HG02623 (cell line): ENCODE measurements around the gene KRT13.
"Not testable (repeated sequence)": the region's sequence is repeated elsewhere in the genome, so short reads cannot be mapped to it uniquely, and the experiment has no call there.

Experiments
- ATAC-seq: cut with Tn5 transposase; IDR thresholded peaks from one replicate; pipeline ENCODE4 v1.9.1; 2021; ENCODE audit warnings: moderate library complexity; ENCODE audit not compliant: unreplicated experiment

Gene KRT13

DNA sequence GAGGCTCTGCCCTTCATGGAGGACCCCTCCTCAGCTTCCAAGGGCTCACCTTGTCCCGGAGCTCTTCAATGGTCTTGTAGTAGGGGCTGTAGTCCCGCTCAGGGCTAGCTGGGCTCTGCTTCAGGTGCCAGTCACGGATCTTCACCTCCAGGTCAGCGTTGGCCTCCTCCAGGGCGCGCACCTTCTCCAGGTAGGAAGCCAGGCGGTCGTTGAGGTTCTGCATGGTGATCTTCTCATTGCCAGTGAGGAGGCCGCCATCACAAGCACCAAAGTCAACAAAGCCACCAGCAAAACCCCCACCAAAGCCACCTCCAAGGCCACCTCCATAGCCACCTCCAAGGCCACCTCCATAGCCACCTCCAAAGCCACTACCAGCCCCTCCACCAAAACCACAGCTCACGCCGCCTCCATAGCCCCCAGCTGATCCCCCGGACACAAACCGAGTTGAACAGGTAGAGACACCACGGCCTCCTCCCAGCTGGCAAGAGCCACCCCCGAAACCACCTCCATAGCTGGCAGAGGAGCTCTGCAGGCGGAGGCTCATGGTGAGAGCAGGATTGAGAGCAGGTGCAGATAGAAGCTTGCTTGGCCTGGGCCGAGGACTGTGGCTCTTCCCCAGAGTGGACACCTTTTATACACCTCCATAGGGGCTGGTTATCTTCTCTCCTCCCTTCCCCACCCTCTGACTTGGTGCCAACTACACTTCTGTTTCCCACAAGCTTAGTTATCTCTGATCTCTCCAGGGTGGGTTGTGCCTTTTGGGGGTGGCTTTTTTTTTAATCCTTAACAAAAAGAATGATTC lies at the start of gene KRT13:
Gene KRT13 (minus strand): TSS at position 606 of the 802 bp plus-strand sequence. CDS start 62 bp downstream, at position 544.
- ATAC-seq: no peak

DNA sequence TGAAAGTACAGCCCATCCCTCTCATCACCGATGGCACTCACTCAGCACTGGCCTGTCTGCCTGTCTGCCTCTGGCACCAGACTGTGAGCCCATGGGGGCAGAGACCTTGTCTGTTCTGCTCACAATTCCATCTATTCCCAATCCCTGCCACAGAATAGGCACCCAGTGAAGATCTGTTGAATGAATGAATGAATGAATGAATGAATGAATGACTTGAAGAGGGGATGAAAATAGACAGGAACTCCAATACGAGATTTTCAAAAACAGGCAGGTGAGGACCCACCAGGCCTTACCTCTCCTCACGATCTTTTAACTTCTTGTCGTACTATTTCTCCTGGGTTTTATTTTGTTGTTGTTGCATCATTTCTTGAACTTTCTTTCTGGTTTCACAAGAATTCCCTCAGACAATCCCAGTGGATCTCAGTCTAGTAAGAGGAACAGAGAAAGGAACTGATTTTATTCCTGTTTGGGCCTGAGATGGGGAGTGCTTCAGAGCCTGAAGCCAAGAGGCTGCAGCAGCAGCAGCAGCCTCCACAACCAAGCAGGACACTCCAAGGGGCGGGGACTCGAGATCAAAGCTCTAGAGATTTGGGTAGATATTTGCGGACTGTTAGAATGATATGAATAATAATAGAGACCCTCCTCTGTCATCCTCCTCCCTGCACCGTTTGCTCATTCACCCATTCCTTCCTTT lies 48.7 kb upstream of the KRT13 start:
- no peak for ATAC-seq

DNA sequence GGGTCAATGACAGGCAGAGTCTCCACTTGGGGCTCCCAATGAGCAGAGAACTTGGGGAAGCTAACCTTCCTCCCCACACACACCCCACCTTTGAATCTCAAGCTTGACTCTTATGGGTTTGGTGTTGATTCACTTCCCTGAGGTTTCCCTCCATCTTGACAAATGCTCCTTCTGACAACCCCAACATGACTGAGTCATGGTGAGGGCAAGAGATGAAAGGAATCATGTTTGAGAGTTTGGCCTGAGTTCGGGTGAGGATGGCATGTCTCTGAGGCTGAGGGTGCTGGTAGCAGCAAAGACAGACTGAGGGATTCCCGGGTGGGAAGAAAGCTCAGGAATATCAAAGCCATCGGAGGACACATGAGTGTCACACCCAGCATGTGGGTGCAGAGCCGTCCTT lies 47.8 kb upstream of the KRT13 start:
- no peak for ATAC-seq

DNA sequence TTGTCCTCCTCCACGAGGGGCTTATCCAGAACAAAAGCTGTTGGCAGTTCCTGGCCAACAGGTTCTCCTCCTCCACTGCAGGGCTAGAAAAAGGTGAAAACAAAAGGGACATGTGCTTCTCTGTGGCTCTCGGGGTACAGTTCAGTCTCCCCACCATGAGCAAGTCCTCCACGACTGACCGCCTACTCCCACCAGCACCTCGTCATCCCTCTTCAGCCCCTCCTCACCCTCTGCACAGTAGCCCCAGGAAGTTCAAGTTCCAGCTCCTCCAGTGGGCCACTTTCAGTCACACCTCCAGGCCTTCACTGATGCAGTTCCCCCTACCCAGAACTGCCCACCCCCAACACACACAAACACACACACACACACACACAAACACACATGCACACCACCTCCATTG lies 47.0 kb upstream of the KRT13 start:
- no peak for ATAC-seq

DNA sequence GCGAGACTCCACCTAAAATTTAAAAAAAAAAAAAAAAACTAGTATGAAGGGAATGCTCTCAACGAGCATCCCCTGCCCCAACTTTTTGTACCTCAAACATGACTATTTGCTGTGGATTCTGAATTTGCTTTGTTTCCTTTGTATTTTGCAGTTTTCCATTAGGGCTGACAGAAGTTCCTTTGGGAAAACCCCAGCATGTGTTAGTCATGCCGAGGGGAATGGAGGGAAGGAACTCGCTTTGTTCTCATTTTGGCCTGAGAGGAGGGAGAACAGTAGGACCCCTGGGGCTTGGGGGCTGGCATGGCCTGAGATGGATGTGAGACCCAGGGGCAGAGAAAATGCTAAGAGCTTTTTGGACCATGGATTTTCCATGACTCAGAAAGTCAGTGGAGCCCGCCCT lies 46.0 kb upstream of the KRT13 start:
- ATAC-seq: no peak

DNA sequence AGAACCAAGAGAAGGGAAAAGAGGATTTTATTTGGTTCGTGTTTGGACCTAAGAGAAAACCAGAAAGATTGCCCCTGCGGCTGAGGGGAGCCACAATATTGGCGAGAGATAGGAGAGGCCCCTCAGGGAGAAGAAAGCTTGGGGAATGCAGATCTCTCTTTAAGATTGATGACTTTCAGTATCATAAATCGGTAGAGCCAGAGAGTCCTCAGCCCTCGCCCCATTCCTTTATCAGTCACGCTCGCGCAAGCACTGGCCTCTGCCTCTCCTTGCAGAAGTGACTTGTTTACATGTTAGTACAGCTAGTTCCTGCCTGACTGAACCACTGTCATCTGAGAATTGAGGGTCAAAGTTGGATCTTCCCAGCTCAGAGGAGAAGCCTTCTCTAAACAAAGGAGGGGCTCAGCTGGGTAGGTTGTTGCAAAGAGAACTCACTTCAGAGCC lies 44.2 kb upstream of the KRT13 start:
- no peak for ATAC-seq

DNA sequence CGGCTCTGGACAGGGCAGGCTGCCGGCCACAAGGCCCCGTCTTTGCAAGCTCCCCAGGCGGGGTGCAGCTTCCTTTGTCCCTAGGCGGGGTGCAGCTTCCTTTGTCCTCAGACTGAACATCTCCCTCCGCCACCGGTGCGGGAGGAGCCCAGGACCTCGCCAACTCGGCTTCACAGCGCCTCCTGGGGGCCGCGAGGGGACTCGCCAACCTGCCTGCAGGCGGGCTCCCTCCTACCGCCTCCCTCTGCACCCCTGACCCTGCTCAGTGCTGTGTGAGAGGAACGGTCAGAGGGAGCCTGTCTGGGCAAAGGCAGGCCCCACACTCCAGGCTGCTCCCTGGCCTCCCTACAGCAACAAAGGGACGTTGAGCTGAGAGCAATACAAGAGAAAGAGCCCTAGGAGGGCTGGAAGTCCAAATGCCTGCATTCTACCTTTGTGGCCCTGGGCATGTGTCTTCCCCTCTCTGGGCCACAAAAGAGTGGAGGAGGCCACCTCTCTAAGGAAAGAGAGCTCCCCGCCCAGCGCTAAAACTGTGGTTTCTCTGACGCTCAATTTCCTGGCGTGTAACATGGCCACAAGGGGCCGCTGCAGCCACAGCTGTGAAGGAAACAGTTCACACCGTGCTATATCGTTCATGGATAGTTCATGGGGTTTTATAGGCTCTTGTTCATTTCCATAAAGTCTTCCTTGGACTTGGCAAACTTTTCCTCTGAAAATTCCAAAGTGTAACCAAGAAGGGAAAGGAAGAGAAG lies 43.6 kb upstream of the KRT13 start:
- ATAC-seq: no peak

DNA sequence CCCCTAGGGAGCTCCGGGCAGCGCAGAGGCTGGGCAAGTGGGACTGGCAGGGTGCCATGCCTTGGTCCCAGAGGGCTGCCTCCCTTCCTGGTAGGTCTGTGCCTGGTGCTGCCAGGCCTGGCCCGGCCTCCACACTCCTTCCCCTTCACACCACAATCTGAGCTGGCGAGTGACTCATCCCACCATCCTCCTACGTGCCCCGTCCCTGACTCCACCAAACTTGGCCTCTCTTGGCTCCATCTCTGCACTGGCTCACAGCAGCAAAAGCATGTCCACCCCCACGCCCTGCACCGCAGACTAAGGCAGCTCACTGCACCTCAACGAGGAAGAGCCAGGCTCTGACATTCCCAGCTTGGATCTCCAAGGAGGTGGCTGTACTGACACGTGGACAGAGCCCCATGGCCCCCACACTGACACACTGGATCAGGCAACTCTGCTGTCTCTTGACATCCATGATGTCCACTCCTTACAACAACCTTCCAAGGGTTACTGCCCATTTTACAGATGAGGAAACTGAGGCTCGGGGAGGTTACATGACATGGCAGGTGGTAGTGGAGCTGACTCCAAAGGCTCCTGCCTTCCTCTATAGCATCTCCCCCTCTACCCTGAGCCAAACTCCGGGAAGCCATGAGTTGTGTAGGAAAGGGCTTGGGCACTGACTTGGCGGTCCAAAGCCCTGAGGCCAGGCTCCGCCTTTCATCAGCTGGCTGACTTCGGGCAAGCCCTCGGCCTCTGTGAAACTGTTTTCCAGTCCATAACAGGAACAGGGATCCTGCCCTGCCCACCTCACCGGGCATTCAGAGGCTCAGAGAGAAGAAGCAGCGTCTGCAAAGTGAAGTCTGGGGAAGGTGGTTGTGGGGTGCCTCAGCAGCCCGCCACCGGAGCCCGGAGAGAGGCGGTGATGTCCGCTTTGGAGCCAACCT lies 42.8 kb upstream of the KRT13 start:
- ATAC-seq: no peak

DNA sequence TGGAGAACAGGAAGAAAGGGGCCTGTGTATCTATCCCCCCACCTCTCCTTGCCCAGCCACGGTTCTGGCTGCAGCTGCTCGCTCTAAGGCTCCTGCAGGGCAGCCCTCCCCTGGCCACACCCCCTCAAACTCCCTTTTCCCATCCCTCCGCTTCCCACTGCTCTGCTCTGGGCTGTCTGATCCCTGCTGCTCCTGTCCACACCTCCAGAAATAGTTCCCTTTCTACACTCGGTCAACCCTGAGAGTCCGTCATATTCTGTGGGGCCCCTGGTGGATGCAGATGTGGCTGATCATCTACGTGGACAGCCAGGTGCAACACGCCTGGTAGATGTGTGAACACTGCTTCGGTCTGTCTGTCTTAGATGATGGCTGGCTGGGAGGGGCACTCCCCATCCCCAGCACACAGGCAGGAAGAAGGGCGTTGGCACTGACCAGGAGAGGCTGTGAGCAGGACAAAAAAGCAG lies 42.0 kb upstream of the KRT13 start:
- no peak for ATAC-seq

DNA sequence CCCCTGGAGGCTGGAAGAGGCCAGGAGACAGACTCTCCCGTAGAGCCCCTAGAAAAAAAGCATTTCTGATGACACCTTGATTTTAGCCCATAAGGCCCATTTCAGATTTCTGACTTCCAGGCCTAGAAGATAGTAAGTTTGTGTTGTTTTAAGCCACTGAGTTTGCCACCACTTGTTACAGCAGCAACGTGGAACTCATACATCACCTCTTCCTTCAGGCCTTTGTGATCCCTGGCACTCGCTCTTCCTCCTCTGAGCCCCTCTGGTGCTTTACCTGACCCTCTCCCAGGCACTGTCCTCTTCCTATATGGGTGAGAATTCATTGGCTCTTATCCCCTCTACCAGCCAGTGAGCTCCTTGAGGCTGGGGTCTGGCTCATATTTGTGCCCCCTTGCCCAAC lies 41.4 kb upstream of the KRT13 start:
- no peak for ATAC-seq

DNA sequence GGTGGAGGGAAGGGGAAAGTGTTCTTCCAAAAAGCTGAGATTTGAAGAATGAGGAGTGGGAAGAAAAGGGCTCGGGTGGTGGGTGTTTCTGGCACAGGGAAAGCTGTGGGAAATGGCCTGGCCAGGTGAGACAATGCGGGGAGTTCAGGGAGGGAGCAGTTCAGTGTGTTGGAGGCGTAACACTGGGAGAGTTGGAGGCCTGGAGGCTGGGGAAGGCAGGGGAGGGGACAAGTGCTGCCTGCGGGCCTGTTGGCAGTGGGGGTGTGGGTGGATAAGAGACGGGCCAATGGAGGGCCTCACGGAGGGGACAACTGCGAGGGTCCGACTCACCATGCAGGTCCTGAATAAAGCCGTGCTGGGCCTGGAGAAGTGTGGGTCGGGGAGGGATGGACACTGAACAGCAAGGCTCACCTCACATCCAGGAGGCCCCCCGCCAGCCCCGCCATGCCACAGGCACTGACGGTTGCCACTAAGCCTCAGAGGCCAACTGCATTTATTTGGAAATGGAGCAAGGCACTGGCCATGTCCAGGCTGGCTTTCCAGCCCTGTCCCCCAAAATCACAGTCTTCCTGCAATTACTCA lies 40.5 kb upstream of the KRT13 start:
- ATAC-seq: no peak

DNA sequence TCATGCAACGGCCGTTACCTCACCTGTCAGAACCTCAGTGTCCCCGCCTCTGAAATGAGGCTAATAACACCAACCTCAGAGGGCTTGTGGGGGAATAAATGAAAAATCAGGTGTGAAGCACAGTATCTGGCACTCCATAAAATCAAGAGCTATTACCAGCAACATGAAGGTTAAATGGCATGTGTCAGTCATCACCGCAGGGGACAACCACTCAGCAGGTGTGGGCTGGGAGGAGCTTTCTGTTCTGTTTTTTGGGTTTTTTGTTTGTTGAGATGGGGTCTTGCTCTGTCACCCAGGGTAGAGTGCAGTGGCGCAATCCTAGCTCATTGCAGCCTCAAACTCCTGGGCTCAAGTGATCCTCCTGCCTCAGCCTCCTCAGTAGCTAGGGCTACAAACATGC lies 39.5 kb upstream of the KRT13 start:
- ATAC-seq: no peak

DNA sequence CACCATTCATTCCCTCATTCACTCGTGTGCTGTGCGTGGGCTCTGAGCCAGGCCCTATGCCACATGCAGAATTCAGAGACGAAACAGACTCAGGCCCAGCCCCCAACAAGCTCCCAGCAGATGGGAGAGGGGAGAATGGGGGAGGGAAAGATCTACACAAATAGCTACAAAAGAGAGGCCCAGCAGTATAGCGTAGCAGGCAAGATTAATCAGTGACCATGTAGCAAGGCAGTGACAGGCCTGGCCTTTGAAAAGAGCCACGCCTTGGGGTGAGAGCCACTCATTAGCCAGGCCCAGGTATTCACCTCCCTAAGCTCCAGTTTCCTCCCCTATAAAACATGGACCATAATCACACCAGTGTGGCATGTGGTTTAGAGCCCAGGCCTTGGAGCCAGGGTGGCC lies 39.1 kb upstream of the KRT13 start:
- ATAC-seq: no peak

DNA sequence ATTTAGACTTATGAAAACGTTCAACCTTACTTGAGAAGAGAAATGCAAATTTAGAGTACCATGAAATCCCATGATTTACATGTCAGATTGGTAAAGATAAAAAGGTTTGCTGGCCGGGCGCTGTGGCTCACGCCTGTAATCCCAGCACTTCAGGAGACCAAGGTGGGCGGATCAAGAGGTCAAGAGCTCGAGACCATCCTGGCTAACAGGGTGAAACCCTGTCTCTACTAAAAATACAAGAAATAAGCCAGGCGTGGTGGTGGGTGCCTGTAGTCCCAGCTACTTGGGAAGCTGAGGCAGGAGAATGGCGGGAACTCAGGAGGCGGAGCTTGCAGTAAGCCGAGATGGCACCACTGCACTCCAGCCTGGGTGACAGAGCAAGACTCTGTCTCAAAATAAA lies 37.4 kb upstream of the KRT13 start:
- ATAC-seq: not testable (repeated sequence)

DNA sequence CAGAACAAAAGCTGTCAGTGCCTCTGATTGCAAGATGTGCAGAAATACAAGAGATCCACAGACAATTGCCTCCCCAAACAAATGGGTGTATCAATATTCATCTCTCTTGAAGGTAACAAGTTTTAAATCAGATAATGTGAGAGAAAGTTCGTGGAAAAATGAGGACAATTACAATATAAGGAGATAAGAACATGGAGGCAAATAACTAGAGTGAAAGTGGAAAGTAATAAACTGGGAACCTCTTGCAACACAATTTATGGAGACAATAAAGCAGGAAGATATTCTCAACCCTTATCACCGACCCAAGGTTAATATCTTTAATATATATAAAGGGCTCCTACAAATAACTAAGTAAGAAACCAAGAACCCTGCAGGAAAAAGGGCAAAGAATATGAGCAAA lies 36.9 kb upstream of the KRT13 start:
- ATAC-seq: no peak

DNA sequence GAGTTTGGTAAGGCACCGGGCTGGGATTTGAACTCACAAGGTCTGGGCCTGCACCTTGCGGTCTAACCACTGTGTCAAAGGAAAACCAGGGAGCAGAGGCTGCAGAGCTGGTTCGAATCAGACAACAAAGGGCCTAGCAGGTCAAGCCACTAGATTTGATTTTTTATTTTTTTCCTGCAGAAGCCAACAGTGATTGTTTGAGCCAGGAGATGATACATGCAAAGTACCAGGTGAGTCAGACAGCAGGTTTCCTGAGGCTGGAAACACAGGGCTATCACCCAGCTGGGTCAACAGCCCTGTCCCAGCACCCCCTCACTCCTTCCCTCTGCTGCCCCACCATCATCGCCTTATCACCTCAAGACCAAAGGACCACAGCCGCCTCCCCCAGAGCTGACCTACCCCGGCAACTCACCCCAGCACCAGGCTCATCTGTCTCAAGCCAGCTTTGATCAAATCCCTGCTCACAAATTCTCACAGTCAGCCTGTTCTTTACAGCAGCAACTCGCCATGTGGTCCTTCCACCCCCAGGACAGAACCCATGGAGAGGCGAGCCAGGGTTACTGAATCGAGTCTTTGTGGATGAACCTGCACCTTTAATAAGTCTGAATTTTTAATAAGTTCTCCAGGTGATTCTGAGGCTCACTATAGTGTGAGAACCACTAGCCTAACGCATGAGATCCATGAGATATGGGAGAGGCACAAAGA lies 35.7 kb upstream of the KRT13 start:
- no peak for ATAC-seq

DNA sequence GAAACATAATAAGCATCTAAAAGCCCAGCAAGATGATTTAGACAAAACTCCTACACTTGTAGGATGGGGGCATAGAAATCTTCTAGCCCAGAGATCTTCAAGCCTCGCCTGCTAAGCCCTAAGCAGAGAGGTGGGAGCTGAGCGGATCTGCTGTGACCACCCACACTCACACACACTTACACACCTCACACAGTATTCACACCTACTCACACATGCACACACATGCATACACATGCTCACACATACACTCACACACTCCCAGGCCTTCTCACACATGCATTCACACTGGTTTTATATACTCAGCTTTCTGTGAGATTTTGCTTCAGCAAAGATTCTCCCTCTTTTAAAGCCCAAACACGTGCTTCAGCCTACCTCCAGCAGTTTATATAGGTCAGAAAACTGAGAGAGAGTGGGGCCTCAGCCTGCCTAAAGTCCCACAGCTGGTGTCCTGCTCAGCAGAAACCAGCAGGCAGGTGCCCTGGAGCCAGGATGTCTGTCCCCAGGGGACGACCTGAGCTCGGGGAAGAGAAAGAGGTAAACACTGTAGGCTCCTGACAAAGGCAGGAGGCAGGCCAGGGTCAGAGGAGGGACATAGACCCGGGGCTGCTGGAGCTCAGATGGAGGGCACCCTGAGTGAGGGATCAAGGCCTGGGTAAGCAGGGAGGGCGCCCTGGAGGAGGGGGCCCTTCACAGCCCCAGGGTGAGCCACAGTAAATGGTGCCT lies 34.7 kb upstream of the KRT13 start:
- ATAC-seq: no peak

DNA sequence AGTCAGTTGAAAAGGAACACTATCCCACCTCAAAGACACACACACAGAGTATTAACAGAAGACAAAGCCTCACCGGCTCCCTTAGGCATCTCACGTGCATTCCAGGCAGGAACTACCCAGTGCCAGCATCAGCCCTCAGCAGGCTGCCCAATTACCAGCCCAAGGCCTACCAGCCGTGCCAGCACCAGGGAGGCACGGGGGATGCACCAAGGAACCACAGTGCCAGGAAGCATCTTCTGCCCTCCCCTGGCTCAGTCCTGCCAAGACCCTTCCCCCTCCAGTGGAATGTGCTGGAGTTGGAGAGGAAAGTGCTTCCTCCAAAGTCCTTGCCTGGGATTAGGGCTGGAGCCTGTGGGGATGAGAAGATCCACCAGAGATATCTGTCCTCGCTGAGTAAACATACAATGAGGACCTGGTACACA lies 33.7 kb upstream of the KRT13 start:
- no peak for ATAC-seq

DNA sequence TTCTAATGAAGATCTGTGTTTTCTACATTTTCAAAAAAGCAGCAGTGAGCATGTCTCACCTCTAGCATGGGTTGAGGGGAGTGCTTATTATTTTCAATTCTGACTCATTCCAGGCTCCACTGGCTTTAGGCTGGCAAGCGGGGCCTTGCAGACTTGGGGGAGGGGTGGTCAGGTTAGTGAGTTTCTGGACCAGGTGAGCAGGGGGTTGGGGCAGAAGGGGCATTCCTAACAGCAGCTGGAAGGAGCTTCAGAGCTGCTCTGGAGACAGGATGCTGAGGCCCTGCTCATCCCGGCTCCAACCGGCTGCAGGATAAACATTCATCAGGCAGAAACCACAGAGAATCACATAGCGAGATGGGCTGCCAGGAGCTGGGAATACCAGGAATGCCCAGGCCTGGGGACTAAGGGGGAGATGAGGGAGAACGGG lies 33.2 kb upstream of the KRT13 start:
- no peak for ATAC-seq
